ENCODE results near the gene IQCE.

DNA sequence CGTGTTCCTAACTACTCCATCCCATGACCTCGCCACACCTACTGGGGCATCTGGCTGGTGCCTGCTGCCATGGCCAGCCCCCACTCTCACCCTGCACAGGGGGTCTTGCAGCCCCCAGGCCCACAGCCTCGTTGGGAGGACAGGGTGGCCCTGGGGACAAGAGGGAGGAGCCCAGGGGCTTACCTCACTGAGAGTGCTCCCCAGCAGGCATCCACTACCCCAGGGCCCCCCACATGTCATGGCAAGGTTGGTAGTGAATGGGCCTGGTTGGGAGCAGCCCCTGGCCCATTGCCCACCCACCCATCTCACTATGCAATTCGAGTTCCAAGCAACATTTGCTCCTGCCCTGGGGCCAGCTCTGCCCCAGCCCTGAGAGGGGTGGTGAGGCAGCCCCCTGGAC lies 105.2 kb downstream of the IQCE start:
- TF ChIP-seq, protein P1, sequence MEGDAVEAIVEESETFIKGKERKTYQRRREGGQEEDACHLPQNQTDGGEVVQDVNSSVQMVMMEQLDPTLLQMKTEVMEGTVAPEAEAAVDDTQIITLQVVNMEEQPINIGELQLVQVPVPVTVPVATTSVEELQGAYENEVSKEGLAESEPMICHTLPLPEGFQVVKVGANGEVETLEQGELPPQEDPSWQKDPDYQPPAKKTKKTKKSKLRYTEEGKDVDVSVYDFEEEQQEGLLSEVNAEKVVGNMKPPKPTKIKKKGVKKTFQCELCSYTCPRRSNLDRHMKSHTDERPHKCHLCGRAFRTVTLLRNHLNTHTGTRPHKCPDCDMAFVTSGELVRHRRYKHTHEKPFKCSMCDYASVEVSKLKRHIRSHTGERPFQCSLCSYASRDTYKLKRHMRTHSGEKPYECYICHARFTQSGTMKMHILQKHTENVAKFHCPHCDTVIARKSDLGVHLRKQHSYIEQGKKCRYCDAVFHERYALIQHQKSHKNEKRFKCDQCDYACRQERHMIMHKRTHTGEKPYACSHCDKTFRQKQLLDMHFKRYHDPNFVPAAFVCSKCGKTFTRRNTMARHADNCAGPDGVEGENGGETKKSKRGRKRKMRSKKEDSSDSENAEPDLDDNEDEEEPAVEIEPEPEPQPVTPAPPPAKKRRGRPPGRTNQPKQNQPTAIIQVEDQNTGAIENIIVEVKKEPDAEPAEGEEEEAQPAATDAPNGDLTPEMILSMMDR (IDR thresholded peaks at IDR 0.05), result no peak
- TF ChIP-seq, protein P2, sequence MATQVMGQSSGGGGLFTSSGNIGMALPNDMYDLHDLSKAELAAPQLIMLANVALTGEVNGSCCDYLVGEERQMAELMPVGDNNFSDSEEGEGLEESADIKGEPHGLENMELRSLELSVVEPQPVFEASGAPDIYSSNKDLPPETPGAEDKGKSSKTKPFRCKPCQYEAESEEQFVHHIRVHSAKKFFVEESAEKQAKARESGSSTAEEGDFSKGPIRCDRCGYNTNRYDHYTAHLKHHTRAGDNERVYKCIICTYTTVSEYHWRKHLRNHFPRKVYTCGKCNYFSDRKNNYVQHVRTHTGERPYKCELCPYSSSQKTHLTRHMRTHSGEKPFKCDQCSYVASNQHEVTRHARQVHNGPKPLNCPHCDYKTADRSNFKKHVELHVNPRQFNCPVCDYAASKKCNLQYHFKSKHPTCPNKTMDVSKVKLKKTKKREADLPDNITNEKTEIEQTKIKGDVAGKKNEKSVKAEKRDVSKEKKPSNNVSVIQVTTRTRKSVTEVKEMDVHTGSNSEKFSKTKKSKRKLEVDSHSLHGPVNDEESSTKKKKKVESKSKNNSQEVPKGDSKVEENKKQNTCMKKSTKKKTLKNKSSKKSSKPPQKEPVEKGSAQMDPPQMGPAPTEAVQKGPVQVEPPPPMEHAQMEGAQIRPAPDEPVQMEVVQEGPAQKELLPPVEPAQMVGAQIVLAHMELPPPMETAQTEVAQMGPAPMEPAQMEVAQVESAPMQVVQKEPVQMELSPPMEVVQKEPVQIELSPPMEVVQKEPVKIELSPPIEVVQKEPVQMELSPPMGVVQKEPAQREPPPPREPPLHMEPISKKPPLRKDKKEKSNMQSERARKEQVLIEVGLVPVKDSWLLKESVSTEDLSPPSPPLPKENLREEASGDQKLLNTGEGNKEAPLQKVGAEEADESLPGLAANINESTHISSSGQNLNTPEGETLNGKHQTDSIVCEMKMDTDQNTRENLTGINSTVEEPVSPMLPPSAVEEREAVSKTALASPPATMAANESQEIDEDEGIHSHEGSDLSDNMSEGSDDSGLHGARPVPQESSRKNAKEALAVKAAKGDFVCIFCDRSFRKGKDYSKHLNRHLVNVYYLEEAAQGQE (IDR thresholded peaks at IDR 0.05; ENCODE audit: insufficient read depth in 1 of 2, low read depth in 2 of 2, low read length in 1 of 2), result no peak
- TF ChIP-seq POLR2AphosphoS5 (IDR thresholded peaks at IDR 0.05; ENCODE audit: low read depth, low read length) (peak; percentile 18; the same call in 1 of the 2 replicates), TCF7L2 (IDR thresholded peaks at IDR 0.05; ENCODE audit: low read depth, low read length) (no peak)
